HG03280 (cell line): ENCODE data around the gene SPEM2.

Source experiments
- ATAC-seq: cut with Tn5 transposase; IDR thresholded peaks from one replicate; pipeline ENCODE4 v1.9.1; 2021; ENCODE audit warnings: mild to moderate bottlenecking, moderate library complexity; ENCODE audit not compliant: unreplicated experiment

Gene SPEM2

GRCh38 chr17:7440113-7440833 lies 14.9 kb downstream of the SPEM2 start:
- ATAC-seq, result no peak

- ATAC-seq, result no peak
These were observed 15.4 kb downstream of the SPEM2 start for GRCh38 chr17:7440834-7441195.

- ATAC-seq, result no peak
These were observed 15.8 kb downstream of the SPEM2 start for GRCh38 chr17:7441266-7441665.

GRCh38 chr17:7442142-7442541 lies 16.7 kb downstream of the SPEM2 start:
- ATAC-seq, result no peak

- no peak for ATAC-seq
These were observed 18.4 kb downstream of the SPEM2 start for GRCh38 chr17:7443499-7444485.

- ATAC-seq, result no peak
These were observed 19.5 kb downstream of the SPEM2 start, which contains the start of gene CHRNB1 for GRCh38 chr17:7444682-7445618. Gene CHRNB1 (plus strand): TSS chr17:7445061. CDS start chr17:7445128, 67 bp downstream.

- no peak for ATAC-seq
These were observed 20.2 kb downstream of the SPEM2 start for GRCh38 chr17:7445619-7445968.

GRCh38 chr17:7448461-7448860 lies 23.0 kb downstream of the SPEM2 start:
- ATAC-seq, result no peak

- no peak for ATAC-seq
These were observed 34.6 kb downstream of the SPEM2 start for GRCh38 chr17:7459961-7460545.

GRCh38 chr17:7460850-7461660 lies 35.6 kb downstream of the SPEM2 start:
- no peak for ATAC-seq

GRCh38 chr17:7462474-7463371 lies 37.3 kb downstream of the SPEM2 start:
- no peak for ATAC-seq

- ATAC-seq, result no peak
These were observed 38.0 kb downstream of the SPEM2 start for GRCh38 chr17:7463372-7463846.

- ATAC-seq, result no peak
These were observed 38.7 kb downstream of the SPEM2 start for GRCh38 chr17:7464081-7464480.

GRCh38 chr17:7465597-7466275 lies 40.3 kb downstream of the SPEM2 start:
- ATAC-seq, result no peak

GRCh38 chr17:7466318-7466638 lies 40.9 kb downstream of the SPEM2 start:
- no peak for ATAC-seq

- ATAC-seq, result no peak
These were observed 41.4 kb downstream of the SPEM2 start for GRCh38 chr17:7466639-7467341.

- ATAC-seq, result no peak
These were observed 42.1 kb downstream of the SPEM2 start for GRCh38 chr17:7467498-7467897.

- ATAC-seq, result no peak
These were observed 42.9 kb downstream of the SPEM2 start for GRCh38 chr17:7468290-7468689.
